OCI-LY7 (cell line): ENCODE results near the gene ETV5.

Experiments
- EZH2phosphoT487 ChIP-seq: fragments of 200-600 bp; sonication (generic); IDR thresholded peaks from 2 replicates; pipeline ENCODE4 v1.6.1; 2018; ENCODE audit warnings: low read depth, borderline replicate concordance, mild to moderate bottlenecking, mixed run types, antibody characterized with exemption, low read length, moderate library complexity, mixed read lengths
- TF ChIP-seq, protein P1 (sequence below): fragments of 200-600 bp; sonication (generic); conservative IDR thresholded peaks from 2 replicates; pipeline ENCODE4 v1.5.1; 2014; ENCODE audit warnings: mild to moderate bottlenecking, antibody characterized with exemption, low read length, moderate library complexity, mixed read lengths

DNA sequence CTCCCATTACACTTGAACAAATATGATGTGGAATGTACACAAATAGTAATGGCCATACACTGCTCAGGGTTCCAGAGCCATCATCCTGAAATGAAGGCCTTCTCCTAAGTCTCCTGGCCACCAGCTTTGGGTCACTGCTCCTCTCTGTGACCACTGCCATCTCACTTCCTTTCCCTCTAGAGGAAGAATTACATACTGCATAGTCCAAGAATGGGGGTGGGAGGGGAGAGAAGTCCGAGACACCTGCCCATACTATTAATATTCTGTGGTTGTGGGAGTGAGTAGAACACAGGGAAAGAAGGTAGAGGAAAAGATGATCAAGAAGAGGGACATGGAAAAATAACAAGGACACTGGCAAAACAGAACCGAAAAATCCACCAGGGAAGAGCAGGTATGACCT is 20.6 kb downstream of the ETV5 start:
- TF ChIP-seq, protein P1, sequence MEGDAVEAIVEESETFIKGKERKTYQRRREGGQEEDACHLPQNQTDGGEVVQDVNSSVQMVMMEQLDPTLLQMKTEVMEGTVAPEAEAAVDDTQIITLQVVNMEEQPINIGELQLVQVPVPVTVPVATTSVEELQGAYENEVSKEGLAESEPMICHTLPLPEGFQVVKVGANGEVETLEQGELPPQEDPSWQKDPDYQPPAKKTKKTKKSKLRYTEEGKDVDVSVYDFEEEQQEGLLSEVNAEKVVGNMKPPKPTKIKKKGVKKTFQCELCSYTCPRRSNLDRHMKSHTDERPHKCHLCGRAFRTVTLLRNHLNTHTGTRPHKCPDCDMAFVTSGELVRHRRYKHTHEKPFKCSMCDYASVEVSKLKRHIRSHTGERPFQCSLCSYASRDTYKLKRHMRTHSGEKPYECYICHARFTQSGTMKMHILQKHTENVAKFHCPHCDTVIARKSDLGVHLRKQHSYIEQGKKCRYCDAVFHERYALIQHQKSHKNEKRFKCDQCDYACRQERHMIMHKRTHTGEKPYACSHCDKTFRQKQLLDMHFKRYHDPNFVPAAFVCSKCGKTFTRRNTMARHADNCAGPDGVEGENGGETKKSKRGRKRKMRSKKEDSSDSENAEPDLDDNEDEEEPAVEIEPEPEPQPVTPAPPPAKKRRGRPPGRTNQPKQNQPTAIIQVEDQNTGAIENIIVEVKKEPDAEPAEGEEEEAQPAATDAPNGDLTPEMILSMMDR: no peak
- no peak for TF ChIP-seq EZH2phosphoT487
